ENCODE data around the gene HEG1. TPM values are rescaled to one million over a fixed set of nuclear protein-coding genes. Genes with fewer than 3 reads are reported as not detected.

The HEG1 gene
- total RNA-seq, 3 donors from 2014 or later (not counting 1 experiment from before 2014, with no cell fraction given): 52.1 to 83.5 (median 68.1) TPM

GRCh38 chr3:125014570-125015179 lies 41.1 kb downstream of the HEG1 start:
- Histone ChIP-seq H3K4me3 (ENCODE audit: low read length) (no peak overlapping the region), H3K4me1 (ENCODE audit: control insufficient read depth, insufficient read depth, low read length) (peaks cover 24% of the 10 kb centered on the region), H3K27ac (ENCODE audit: low read length) (no peak overlapping the region), H3K36me3 (ENCODE audit: control insufficient read depth, insufficient read depth, low read length) (peaks cover 56% of the 10 kb centered on the region), H3K27me3 (ENCODE audit: control insufficient read depth, insufficient read depth, low read length) (no peaks in the 10 kb centered on the region), H3K9me3 (ENCODE audit: control insufficient read depth, insufficient read depth, low read length) (no peaks in the 10 kb centered on the region)
- Mint-ChIP-seq H3K27ac (peak overlapping the region; percentile 48 to 96), H3K4me1 (peaks cover 62 to 67% of the 10 kb centered on the region in 2 donors), H3K4me3 (peak overlapping the region; percentile 14), H3K27me3 (ENCODE audit: low read depth in 2 of 2) (no peaks in the 10 kb centered on the region), H3K36me3 (peaks cover 7% of the 10 kb centered on the region), H3K9me3 (no peaks in the 10 kb centered on the region)
- no peak for ATAC-seq
- no peak for TF ChIP-seq CTCF (IDR thresholded peaks at IDR 0.05)
- WGBS (ENCODE audit: insufficient coverage): 91% methylated on average over 19 of the region's 19 CpGs
- intact Hi-C loops (cut with micrococcal nuclease): loop anchor here (10.0 kb wide), 1 partner anchor 360 kb away; the partner anchor contains the start of gene ZNF148
- DNase-seq: no peak

- H3K27ac ChIP-seq (ENCODE audit: low read length): no peak overlapping the region
- peak overlapping the region; percentile 3 to 48 for H3K27ac Mint-ChIP-seq
- H3K9me3 ChIP-seq (ENCODE audit: control insufficient read depth, insufficient read depth, low read length): no peaks in the 10 kb centered on the region
- peaks cover 7% of the 10 kb centered on the region for H3K36me3 Mint-ChIP-seq
- no peak overlapping the region for H3K4me3 Mint-ChIP-seq
- H3K4me1 ChIP-seq (ENCODE audit: control insufficient read depth, insufficient read depth, low read length): peaks cover 21% of the 10 kb centered on the region
- H3K27me3 Mint-ChIP-seq (ENCODE audit: low read depth in 2 of 2): no peaks in the 10 kb centered on the region
- H3K4me1 Mint-ChIP-seq: peaks cover 60 to 65% of the 10 kb centered on the region in 2 donors
- 84% methylated on average over 1 of the region's 1 CpG for WGBS (ENCODE audit: insufficient coverage)
- H3K27me3 ChIP-seq (ENCODE audit: control insufficient read depth, insufficient read depth, low read length): no peaks in the 10 kb centered on the region
- peaks cover 63% of the 10 kb centered on the region for H3K36me3 ChIP-seq (ENCODE audit: control insufficient read depth, insufficient read depth, low read length)
- no peaks in the 10 kb centered on the region for H3K9me3 Mint-ChIP-seq
- intact Hi-C loops (cut with micrococcal nuclease): loop anchor here (10.0 kb wide), 1 partner anchor 362 kb away; the partner anchor contains the start of gene ZNF148
- TF ChIP-seq CTCF (IDR thresholded peaks at IDR 0.05): no peak
- H3K4me3 ChIP-seq (ENCODE audit: low read length): no peak overlapping the region
- DNase-seq (no peak), ATAC-seq (no peak)
These were observed 42.7 kb downstream of the HEG1 start for GRCh38 chr3:125013095-125013494.

GRCh38 chr3:125011941-125012340 lies 43.9 kb downstream of the HEG1 start:
- peaks cover 71% of the 10 kb centered on the region for H3K36me3 ChIP-seq (ENCODE audit: control insufficient read depth, insufficient read depth, low read length)
- DNase-seq: no peak
- intact Hi-C loops (cut with micrococcal nuclease): loop anchor here (2.0 to 10.0 kb wide), 2 partner anchors 41 to 363 kb away; partner anchors contain the start of gene ZNF148

More at GRCh38 chr3:125011941-125012340, 43.9 kb downstream of the HEG1 start:
- peaks cover 57 to 65% of the 10 kb centered on the region in 2 donors for H3K4me1 Mint-ChIP-seq
- peak overlapping the region; percentile 3 to 48 for H3K27ac Mint-ChIP-seq
- no peaks in the 10 kb centered on the region for H3K9me3 Mint-ChIP-seq
- peaks cover 7% of the 10 kb centered on the region for H3K36me3 Mint-ChIP-seq
- 88% methylated on average over 7 of the region's 7 CpGs for WGBS (ENCODE audit: insufficient coverage)
- Histone ChIP-seq H3K27me3 (ENCODE audit: control insufficient read depth, insufficient read depth, low read length) (no peaks in the 10 kb centered on the region), H3K9me3 (ENCODE audit: control insufficient read depth, insufficient read depth, low read length) (no peaks in the 10 kb centered on the region), H3K4me1 (ENCODE audit: control insufficient read depth, insufficient read depth, low read length) (peaks cover 25% of the 10 kb centered on the region), H3K27ac (ENCODE audit: low read length) (no peak overlapping the region), H3K4me3 (ENCODE audit: low read length) (no peak overlapping the region)
- H3K4me3 Mint-ChIP-seq: no peak overlapping the region
- no peaks in the 10 kb centered on the region for H3K27me3 Mint-ChIP-seq (ENCODE audit: low read depth in 2 of 2)
- no peak for TF ChIP-seq CTCF (IDR thresholded peaks at IDR 0.05)
- no peak for ATAC-seq

Measured in natural killer cell (primary cell).